HepG2 (cell line): Measurements from ENCODE around the gene BMERB1. TPM values are rescaled to one million over a fixed set of nuclear protein-coding genes. Genes with fewer than 3 reads are reported as not detected.
A peak's percentile ranks its signal among the peaks of the same experiment; 100 is the strongest.

Source experiments
- CAMTA2 ChIP-seq: sonication (generic); formaldehyde crosslinking; IDR thresholded peaks from 2 replicates; pipeline ENCODE4 v1.4.0; 2020; ENCODE audit warnings: mild to moderate bottlenecking, missing genetic modification reagents, borderline replicate concordance
- IKZF4 ChIP-seq: sonication (generic); formaldehyde crosslinking; IDR thresholded peaks from 2 replicates; pipeline ENCODE4 v1.5.1; 2020; ENCODE audit warnings: borderline replicate concordance, mild to moderate bottlenecking, low read depth, missing genetic modification reagents; ENCODE audit errors: not compliant biosample characterization
- MBNL3 ChIP-seq: fragments of 250-450 bp; sonication (Bioruptor Pico); conservative IDR thresholded peaks from 2 replicates; pipeline ENCODE4 v1.8.0; 2022; ENCODE audit warnings: mild to moderate bottlenecking, inconsistent platforms
- MYPOP ChIP-seq: sonication (generic); formaldehyde crosslinking; IDR thresholded peaks from 2 replicates; pipeline ENCODE4 v1.8.1; 2023; ENCODE audit warnings: mild to moderate bottlenecking, moderate library complexity, missing genetic modification reagents
- PBX3 ChIP-seq: sonication (generic); formaldehyde crosslinking; IDR thresholded peaks from 2 replicates; pipeline ENCODE4 v1.8.1; 2023; ENCODE audit warnings: missing genetic modification reagents, inconsistent platforms, borderline replicate concordance
- SIX4 ChIP-seq: sonication (generic); formaldehyde crosslinking; IDR thresholded peaks from 2 replicates; pipeline ENCODE4 v1.4.0; 2020; ENCODE audit warnings: missing genetic modification reagents
- SNAPC4 ChIP-seq: sonication (generic); formaldehyde crosslinking; IDR thresholded peaks from 2 replicates; pipeline ENCODE4 v1.4.0; 2020; ENCODE audit warnings: mild to moderate bottlenecking, missing genetic modification reagents
- U2AF2 ChIP-seq: fragments of 200-400 bp; formaldehyde crosslinking; IDR thresholded peaks from 2 replicates; pipeline ENCODE4 v1.6.1; 2017; ENCODE audit warnings: low read depth, mild to moderate bottlenecking, low read length
- ZBTB25 ChIP-seq: IDR thresholded peaks from 2 replicates; pipeline ENCODE4 v1.6.1; 2018; ENCODE audit warnings: missing genetic modification reagents
- ZNF235 ChIP-seq: sonication (generic); formaldehyde crosslinking; IDR thresholded peaks from 2 replicates; pipeline ENCODE4 v1.8.1; 2023; ENCODE audit warnings: mild to moderate bottlenecking, missing genetic modification reagents, borderline replicate concordance
- ZNF274 ChIP-seq: sonication (generic); formaldehyde crosslinking; IDR thresholded peaks from 2 replicates; pipeline ENCODE4 v1.5.1; 2020; ENCODE audit warnings: mild to moderate bottlenecking, missing genetic modification reagents
- ZNF326 ChIP-seq: sonication (generic); formaldehyde crosslinking; IDR thresholded peaks from 2 replicates; pipeline ENCODE4 v1.4.0; 2020; ENCODE audit warnings: missing genetic modification reagents, borderline replicate concordance
- ZNF556 ChIP-seq: sonication (generic); formaldehyde crosslinking; IDR thresholded peaks from 2 replicates; pipeline ENCODE4 v1.4.0; 2020; ENCODE audit warnings: mild to moderate bottlenecking, missing genetic modification reagents, borderline replicate concordance
- ZNF777 ChIP-seq: sonication (generic); formaldehyde crosslinking; IDR thresholded peaks from 2 replicates; pipeline ENCODE4 v1.4.0; 2020; ENCODE audit warnings: missing genetic modification reagents
- ZNF816 ChIP-seq: sonication (generic); formaldehyde crosslinking; IDR thresholded peaks from 2 replicates; pipeline ENCODE4 v1.8.0; 2022; ENCODE audit warnings: missing genetic modification reagents, mild to moderate bottlenecking, borderline replicate concordance
- ZNF839 ChIP-seq: sonication (generic); formaldehyde crosslinking; IDR thresholded peaks from 2 replicates; pipeline ENCODE4 v1.4.0; 2020; ENCODE audit warnings: missing genetic modification reagents, mild to moderate bottlenecking, borderline replicate concordance
- ZSCAN22 ChIP-seq: sonication (generic); formaldehyde crosslinking; IDR thresholded peaks from 2 replicates; pipeline ENCODE4 v1.4.0; 2020; ENCODE audit warnings: mild to moderate bottlenecking, missing genetic modification reagents
- ZSCAN31 ChIP-seq: sonication (generic); formaldehyde crosslinking; IDR thresholded peaks from 2 replicates; pipeline ENCODE4 v1.5.0; 2020; ENCODE audit warnings: low read depth, mild to moderate bottlenecking, missing genetic modification reagents
- polyA plus RNA-seq, 8 experiments: library from polyadenylated mRNA; depleted of rRNA in 3 of 8; stranded (reverse) in 7 of 8; unstranded in 1 of 8; fragments of >200 nt; fragmentation: Illumina TruSeq in 4 of 8; extraction: Trizol in 4 of 8; gene quantifications; 2 replicates each; pipeline versions ENCODE4 v1.2.1 to v1.2.3, GENCODE V29; 2011 to 2016; ENCODE audit warnings: low read depth in 4 of 8, missing spikeins in 1 of 8, mixed read lengths in 1 of 8; ENCODE audit not compliant: insufficient read depth in 1 of 8
- total RNA-seq, 5 experiments: library from RNA; depleted of rRNA; stranded (reverse); fragments of >200 nt; fragmentation: Illumina TruSeq; extraction: Trizol; gene quantifications; 2 replicates each; pipeline ENCODE4 v1.2.3, GENCODE V29; 2016; ENCODE audit warnings: low read depth in 1 of 5

The BMERB1 gene
- total and polyA plus RNA-seq, 2 of the 13 experiments (the other 11 are each of a cell fraction or from before 2014, with no cell fraction given): 1.4 TPM

GRCh38 chr16:15398618-15399316 lies 35.6 kb upstream of the BMERB1 start (continued):
- peak; percentile 66; the same call in 1 of the 2 replicates for TF ChIP-seq ZNF274 (CRISPR knock-in tag)
- TF ChIP-seq SIX4 (CRISPR knock-in tag): peak; percentile 91
- TF ChIP-seq ZNF235 (CRISPR knock-in tag): no peak; the same call in 1 of the 2 replicates
- TF ChIP-seq MYPOP: peak; percentile 22; the same call in 1 of the 2 replicates
- no peak for TF ChIP-seq U2AF2
- no peak; the same call in 1 of the 2 replicates for TF ChIP-seq ZNF816 (CRISPR knock-in tag)
- no peak for TF ChIP-seq ZNF326 (CRISPR knock-in tag)
- no peak for TF ChIP-seq MBNL3
- TF ChIP-seq CAMTA2 (CRISPR knock-in tag): 0 out of 2 replicates have a peak, but pooled peaks have one; percentile 12
- no peak for TF ChIP-seq ZSCAN31 (CRISPR knock-in tag)
- TF ChIP-seq ZBTB25: no peak
- no peak for TF ChIP-seq ZNF839 (CRISPR knock-in tag)
- TF ChIP-seq SNAPC4 (CRISPR knock-in tag): no peak
- no peak for TF ChIP-seq IKZF4 (CRISPR knock-in tag)
- TF ChIP-seq ZSCAN22 (CRISPR knock-in tag): no peak
- no peak for TF ChIP-seq PBX3 (CRISPR knock-in tag)
- TF ChIP-seq ZNF777 (CRISPR knock-in tag): no peak
- peak; percentile 80; the same call in 1 of the 2 replicates for TF ChIP-seq ZNF556 (CRISPR knock-in tag)
